Astrocyte (in vitro differentiated cells and primary cell): ENCODE data around the gene OSBPL1A. TPM values are rescaled to one million over a fixed set of nuclear protein-coding genes. Genes with fewer than 3 reads are reported as not detected.

Source experiments
- DNase-seq: peaks from one replicate; pipeline ENCODE4 v3.0.0-alpha.2; 2010; ENCODE audit warnings: low read depth
- FAIRE-seq: peaks from 2 replicates; lab custom pipeline; 2011; peaks lifted over from hg19 to GRCh38; lab: Jason Lieb, UNC
- H2AFZ ChIP-seq: 2 replicates; pipeline ENCODE4 v1.6.0; 2012; ENCODE audit warnings: low read depth, low read length, inconsistent platforms
- H3K27ac ChIP-seq: 2 replicates; pipeline ENCODE4 v1.5.1; 2011; ENCODE audit warnings: low read depth, low read length, inconsistent platforms
- H3K27me3 ChIP-seq: 2 replicates; pipeline ENCODE4 v1.6.0; 2011; ENCODE audit warnings: low read length, inconsistent platforms; ENCODE audit not compliant: insufficient read depth
- H3K36me3 ChIP-seq: 2 replicates; pipeline ENCODE4 v1.5.1; 2011; ENCODE audit warnings: low read length, inconsistent platforms; ENCODE audit not compliant: insufficient read depth
- H3K4me1 ChIP-seq: 2 replicates; pipeline ENCODE4 v1.5.1; 2011; ENCODE audit warnings: low read length, inconsistent platforms; ENCODE audit not compliant: insufficient read depth
- H3K4me2 ChIP-seq: 2 replicates; pipeline ENCODE4 v1.6.0; 2012; ENCODE audit warnings: low read length, inconsistent platforms
- H3K4me3 ChIP-seq: 2 replicates; pipeline ENCODE4 v1.5.1; 2011; ENCODE audit warnings: low read depth, mild to moderate bottlenecking, low read length, inconsistent platforms; ENCODE audit not compliant: insufficient read depth
- H3K79me2 ChIP-seq: 2 replicates; pipeline ENCODE4 v1.6.0; 2012; ENCODE audit warnings: mild to moderate bottlenecking, low read length, inconsistent platforms; ENCODE audit not compliant: insufficient read depth
- H3K9ac ChIP-seq: 2 replicates; pipeline ENCODE4 v1.6.0; 2012; ENCODE audit warnings: mild to moderate bottlenecking, low read length, inconsistent platforms
- H3K9me3 ChIP-seq: 2 replicates; pipeline ENCODE4 v1.5.1; 2012; ENCODE audit warnings: low read depth, mild to moderate bottlenecking, low read length, inconsistent platforms; ENCODE audit not compliant: insufficient read depth
- H4K20me1 ChIP-seq: 2 replicates; pipeline ENCODE4 v1.6.0; 2012; ENCODE audit warnings: low read length, inconsistent platforms; ENCODE audit not compliant: insufficient read depth
- H3K27ac Mint-ChIP-seq: one replicate; pipeline ENCODE4 v1.8.0; 2021; ENCODE audit warnings: mild to moderate bottlenecking, mixed read lengths; ENCODE audit not compliant: unreplicated experiment
- H3K27me3 Mint-ChIP-seq: one replicate; pipeline ENCODE4 v1.8.0; 2021; ENCODE audit warnings: low read depth, mixed read lengths; ENCODE audit not compliant: unreplicated experiment
- H3K36me3 Mint-ChIP-seq: one replicate; pipeline ENCODE4 v1.8.0; 2021; ENCODE audit warnings: low read depth, mixed read lengths; ENCODE audit not compliant: unreplicated experiment
- H3K4me1 Mint-ChIP-seq: one replicate; pipeline ENCODE4 v1.8.0; 2021; ENCODE audit warnings: low read depth, mixed read lengths; ENCODE audit not compliant: unreplicated experiment
- H3K4me3 Mint-ChIP-seq: one replicate; pipeline ENCODE4 v1.8.0; 2021; ENCODE audit warnings: mild to moderate bottlenecking, moderate library complexity, mixed read lengths; ENCODE audit not compliant: unreplicated experiment
- H3K9me3 Mint-ChIP-seq: one replicate; pipeline ENCODE4 v1.8.0; 2021; ENCODE audit warnings: mild to moderate bottlenecking, mixed read lengths; ENCODE audit not compliant: unreplicated experiment
- EZH2 ChIP-seq: IDR thresholded peaks from 2 replicates; pipeline ENCODE4 v1.6.1; 2012; ENCODE audit warnings: mild to moderate bottlenecking, low read length, inconsistent platforms; ENCODE audit not compliant: insufficient read depth
- total RNA-seq: library from RNA; stranded (reverse); gene quantifications from 2 replicates; pipeline ENCODE4 v1.2.1, GENCODE V29; 2021
- TF ChIP-seq, protein P1 (sequence below): IDR thresholded peaks from 2 replicates; pipeline ENCODE4 v1.5.1; 2011; ENCODE audit warnings: low read depth, mild to moderate bottlenecking, inconsistent platforms, low read length, moderate library complexity; ENCODE audit not compliant: insufficient read depth

Gene OSBPL1A
- total RNA-seq, 1 donor from 2014 or later: 27.7 TPM

DNA sequence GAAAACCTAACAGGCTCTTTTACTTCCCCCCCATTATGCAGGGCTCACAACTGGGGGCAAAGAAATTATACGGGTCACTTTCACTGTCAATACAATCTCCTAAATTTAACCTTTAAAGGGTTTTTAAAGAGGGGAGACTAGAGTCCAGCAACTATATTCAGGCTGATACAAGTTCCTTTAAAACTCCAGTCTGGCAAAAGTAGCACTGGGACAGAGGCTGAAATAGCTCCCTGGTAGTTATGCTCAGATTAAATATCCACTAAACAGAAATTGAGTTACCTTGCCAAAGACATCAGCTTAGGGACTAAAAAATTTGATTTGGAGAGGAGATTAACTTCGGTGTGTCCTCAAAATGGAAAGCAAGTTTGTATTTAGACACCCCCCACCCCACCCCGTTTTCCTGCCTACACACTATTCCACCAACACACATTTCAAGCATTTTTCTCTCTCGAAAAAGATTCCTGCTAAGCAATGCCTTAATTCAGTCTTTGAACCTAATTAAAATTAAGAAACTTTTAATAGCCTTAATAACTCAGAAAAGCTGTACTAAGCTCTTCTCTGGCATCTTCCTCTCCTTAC is 127.2 kb downstream of the OSBPL1A start:
- H4K20me1 ChIP-seq: peaks cover 5% of the 10 kb centered on the region
- H3K4me3 ChIP-seq: peak overlapping the region; percentile 82
- H3K9me3 ChIP-seq: no peaks in the 10 kb centered on the region
- peak overlapping the region; percentile 98 for H3K4me2 ChIP-seq
- peak overlapping the region; percentile 71 for H3K27ac ChIP-seq
- peaks cover 28% of the 10 kb centered on the region for H3K79me2 ChIP-seq
- peak overlapping the region; percentile 84 for H3K9ac ChIP-seq
- DNase-seq (no peak), FAIRE-seq (no peak)
- H3K36me3 Mint-ChIP-seq: peaks cover 2% of the 10 kb centered on the region
- H2AFZ ChIP-seq: peak overlapping the region; percentile 85
- no peaks in the 10 kb centered on the region for H3K36me3 ChIP-seq
- H3K27me3 ChIP-seq: no peaks in the 10 kb centered on the region
- no peaks in the 10 kb centered on the region for H3K9me3 Mint-ChIP-seq
- peak overlapping the region; percentile 93 for H3K4me3 Mint-ChIP-seq
- TF ChIP-seq, protein P1, sequence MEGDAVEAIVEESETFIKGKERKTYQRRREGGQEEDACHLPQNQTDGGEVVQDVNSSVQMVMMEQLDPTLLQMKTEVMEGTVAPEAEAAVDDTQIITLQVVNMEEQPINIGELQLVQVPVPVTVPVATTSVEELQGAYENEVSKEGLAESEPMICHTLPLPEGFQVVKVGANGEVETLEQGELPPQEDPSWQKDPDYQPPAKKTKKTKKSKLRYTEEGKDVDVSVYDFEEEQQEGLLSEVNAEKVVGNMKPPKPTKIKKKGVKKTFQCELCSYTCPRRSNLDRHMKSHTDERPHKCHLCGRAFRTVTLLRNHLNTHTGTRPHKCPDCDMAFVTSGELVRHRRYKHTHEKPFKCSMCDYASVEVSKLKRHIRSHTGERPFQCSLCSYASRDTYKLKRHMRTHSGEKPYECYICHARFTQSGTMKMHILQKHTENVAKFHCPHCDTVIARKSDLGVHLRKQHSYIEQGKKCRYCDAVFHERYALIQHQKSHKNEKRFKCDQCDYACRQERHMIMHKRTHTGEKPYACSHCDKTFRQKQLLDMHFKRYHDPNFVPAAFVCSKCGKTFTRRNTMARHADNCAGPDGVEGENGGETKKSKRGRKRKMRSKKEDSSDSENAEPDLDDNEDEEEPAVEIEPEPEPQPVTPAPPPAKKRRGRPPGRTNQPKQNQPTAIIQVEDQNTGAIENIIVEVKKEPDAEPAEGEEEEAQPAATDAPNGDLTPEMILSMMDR: no peak
- TF ChIP-seq EZH2: no peak
- H3K27me3 Mint-ChIP-seq: no peaks in the 10 kb centered on the region
- peak overlapping the region; percentile 8 for H3K27ac Mint-ChIP-seq
- H3K4me1 Mint-ChIP-seq: no peaks in the 10 kb centered on the region
- peaks cover 10% of the 10 kb centered on the region for H3K4me1 ChIP-seq

- Mint-ChIP-seq H3K4me1 (no peaks in the 10 kb centered on the region), H3K27ac (no peak overlapping the region)
- H3K9ac ChIP-seq: no peak overlapping the region
Observed at GRCh38 chr18:24268784-24269550, 128.7 kb downstream of the OSBPL1A start.

More at GRCh38 chr18:24268784-24269550, 128.7 kb downstream of the OSBPL1A start:
- Histone ChIP-seq H3K27me3 (no peaks in the 10 kb centered on the region), H3K4me1 (peaks cover 10% of the 10 kb centered on the region), H3K9me3 (no peaks in the 10 kb centered on the region), H3K36me3 (no peaks in the 10 kb centered on the region), H3K4me3 (no peak overlapping the region), H3K79me2 (peaks cover 34% of the 10 kb centered on the region), H3K4me2 (no peak overlapping the region), H4K20me1 (peaks cover 5% of the 10 kb centered on the region), H3K27ac (no peak overlapping the region), H2AFZ (no peak overlapping the region)
- Mint-ChIP-seq H3K36me3 (peaks cover 2% of the 10 kb centered on the region), H3K27me3 (no peaks in the 10 kb centered on the region), H3K9me3 (no peaks in the 10 kb centered on the region), H3K4me3 (no peak overlapping the region)
- DNase-seq (no peak), FAIRE-seq (peak; percentile 9)
- no peak for TF ChIP-seq EZH2
- TF ChIP-seq, protein P1: no peak
